DND-41 (cell line): ENCODE data around the gene ZFP64.

ENCODE experiments used
- CTCF ChIP-seq: IDR thresholded peaks from 2 replicates; pipeline ENCODE4 v1.5.1; 2012; ENCODE audit warnings: borderline replicate concordance, low read length, moderate library complexity, mild to moderate bottlenecking; ENCODE audit not compliant: poor library complexity, severe bottlenecking; ENCODE audit errors: extremely low read depth
- EZH2 ChIP-seq: IDR thresholded peaks from 3 replicates; pipeline ENCODE4 v1.6.1; 2012; ENCODE audit warnings: borderline replicate concordance, low read depth, mild to moderate bottlenecking, moderate library complexity, low read length, inconsistent platforms; ENCODE audit not compliant: severe bottlenecking

GRCh38 chr20:52175840-52176239 is 15.7 kb downstream of the ZFP64 start:
- no peak for TF ChIP-seq CTCF
- TF ChIP-seq EZH2 = no peak
